ENCODE results near the gene BMP7.

Gene BMP7

DNA sequence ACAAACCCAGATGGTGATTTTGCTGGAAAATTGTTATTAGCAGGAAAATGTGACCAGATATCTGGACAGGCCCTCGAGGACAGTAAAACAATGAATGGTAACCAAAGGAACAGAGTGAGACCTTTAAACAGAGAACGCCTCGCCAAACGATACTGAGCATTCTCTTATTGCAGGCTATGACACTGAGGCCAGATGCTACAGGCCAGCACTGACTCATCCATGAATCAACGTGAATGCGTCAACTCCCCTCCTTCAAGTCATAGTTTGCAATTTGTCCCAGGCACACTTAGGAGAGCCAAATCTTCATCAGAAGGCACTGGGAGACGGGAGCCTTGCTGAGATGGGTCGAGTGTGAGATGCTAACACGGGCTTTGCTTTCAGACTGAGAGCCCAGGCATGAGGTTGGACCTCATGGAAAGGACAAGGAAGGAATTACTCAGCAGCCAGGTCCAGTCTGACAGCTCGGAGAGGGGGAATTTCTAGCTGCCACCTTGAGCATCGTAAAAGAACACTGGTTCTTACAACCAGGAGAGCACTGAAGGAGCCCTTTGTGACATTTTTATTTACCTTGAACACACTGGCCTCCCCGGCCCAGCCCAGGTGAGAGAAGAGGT, 60.7 kb downstream of the BMP7 start:
- TF ChIP-seq, protein P1, sequence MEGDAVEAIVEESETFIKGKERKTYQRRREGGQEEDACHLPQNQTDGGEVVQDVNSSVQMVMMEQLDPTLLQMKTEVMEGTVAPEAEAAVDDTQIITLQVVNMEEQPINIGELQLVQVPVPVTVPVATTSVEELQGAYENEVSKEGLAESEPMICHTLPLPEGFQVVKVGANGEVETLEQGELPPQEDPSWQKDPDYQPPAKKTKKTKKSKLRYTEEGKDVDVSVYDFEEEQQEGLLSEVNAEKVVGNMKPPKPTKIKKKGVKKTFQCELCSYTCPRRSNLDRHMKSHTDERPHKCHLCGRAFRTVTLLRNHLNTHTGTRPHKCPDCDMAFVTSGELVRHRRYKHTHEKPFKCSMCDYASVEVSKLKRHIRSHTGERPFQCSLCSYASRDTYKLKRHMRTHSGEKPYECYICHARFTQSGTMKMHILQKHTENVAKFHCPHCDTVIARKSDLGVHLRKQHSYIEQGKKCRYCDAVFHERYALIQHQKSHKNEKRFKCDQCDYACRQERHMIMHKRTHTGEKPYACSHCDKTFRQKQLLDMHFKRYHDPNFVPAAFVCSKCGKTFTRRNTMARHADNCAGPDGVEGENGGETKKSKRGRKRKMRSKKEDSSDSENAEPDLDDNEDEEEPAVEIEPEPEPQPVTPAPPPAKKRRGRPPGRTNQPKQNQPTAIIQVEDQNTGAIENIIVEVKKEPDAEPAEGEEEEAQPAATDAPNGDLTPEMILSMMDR (IDR thresholded peaks at IDR 0.05; ENCODE audit: low read depth, low read length) = no peak
- peak; percentile 24 for DNase-seq (ENCODE audit: extremely low read depth, low read depth)

- TF ChIP-seq, protein P1 (IDR thresholded peaks at IDR 0.05; ENCODE audit: low read depth, low read length) = no peak
- no peak for DNase-seq (ENCODE audit: extremely low read depth, low read depth)
Observed at GRCh38 chr20:57203986-57204385, 62.5 kb downstream of the BMP7 start.

DNA sequence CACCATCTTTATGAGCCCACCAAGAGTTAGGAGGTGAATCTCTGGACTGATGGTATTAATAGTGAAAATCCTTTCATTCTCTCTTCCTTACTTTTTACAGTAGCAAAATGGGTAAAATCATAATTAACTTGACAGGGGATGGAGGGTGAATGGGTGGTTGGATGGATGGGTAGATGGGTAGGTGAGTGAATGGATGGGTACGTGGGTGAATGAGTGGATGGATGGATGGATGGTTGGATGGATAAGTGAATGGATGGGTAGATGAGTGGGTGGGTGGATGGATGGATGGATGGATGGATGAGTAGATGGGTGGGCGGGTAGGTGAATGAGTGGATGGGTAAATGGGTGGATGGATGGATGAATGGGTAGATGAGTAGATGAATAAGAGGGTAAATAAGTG, 63.2 kb downstream of the BMP7 start:
- TF ChIP-seq, protein P1 (IDR thresholded peaks at IDR 0.05; ENCODE audit: low read depth, low read length) = no peak
- DNase-seq (ENCODE audit: extremely low read depth, low read depth) = no peak

DNA sequence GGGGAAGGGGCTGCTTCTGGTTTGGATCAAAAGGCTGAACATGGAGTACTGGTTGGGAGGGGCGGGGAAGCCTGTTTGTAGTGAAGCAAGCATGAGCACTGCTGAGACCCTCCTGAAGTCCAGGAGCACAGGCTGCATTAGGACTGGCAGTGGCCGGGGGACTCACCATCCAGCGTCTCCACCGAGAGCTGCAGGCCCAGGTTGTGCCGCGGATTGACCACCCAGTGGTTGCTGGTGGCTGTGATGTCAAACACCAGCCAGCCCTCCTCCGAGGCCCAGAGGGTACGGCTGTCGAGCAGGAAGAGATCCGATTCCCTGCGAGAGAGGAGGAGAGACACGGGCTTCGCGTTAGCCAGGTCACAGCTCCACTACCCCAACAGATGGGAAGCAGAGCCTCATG, 64.1 kb downstream of the BMP7 start:
- no peak for DNase-seq (ENCODE audit: extremely low read depth, low read depth)
- TF ChIP-seq, protein P1 (IDR thresholded peaks at IDR 0.05; ENCODE audit: low read depth, low read length) = no peak

GRCh38 chr20:57200882-57201695, 65.4 kb downstream of the BMP7 start:
- no peak for DNase-seq (ENCODE audit: extremely low read depth, low read depth)
- TF ChIP-seq, protein P1 (IDR thresholded peaks at IDR 0.05; ENCODE audit: low read depth, low read length) = no peak

- TF ChIP-seq, protein P1 (IDR thresholded peaks at IDR 0.05; ENCODE audit: low read depth, low read length) = no peak
- DNase-seq (ENCODE audit: extremely low read depth, low read depth) = no peak
Observed at GRCh38 chr20:57199656-57200405, 66.6 kb downstream of the BMP7 start.

Measured in AG09319 (cell line).